ENCODE results near the gene CD300LF. TPM values are rescaled to one million over a fixed set of nuclear protein-coding genes. Genes with fewer than 3 reads are reported as not detected.

Gene CD300LF
- total and polyA plus RNA-seq, 2 experiments from 2014 or later, result not detected

- TF ChIP-seq ZNF331 (CRISPR knock-in tag; IDR thresholded peaks at IDR 0.05; ENCODE audit: low read depth), result peak; percentile 55
- no peak for TF ChIP-seq CTCF (conservative IDR thresholded peaks at IDR 0.05; ENCODE audit: low read depth in 2 of 2)
- TF ChIP-seq STAT1 (IDR thresholded peaks at IDR 0.05; ENCODE audit: unreplicated experiment), result no peak
- TF ChIP-seq NANOG (IDR thresholded peaks at IDR 0.05; ENCODE audit: borderline replicate concordance), result no peak
- no peak for TF ChIP-seq EZH2 (IDR thresholded peaks at IDR 0.05; ENCODE audit: low read depth, unreplicated experiment)
- peak; percentile 98 for TF ChIP-seq REST (IDR thresholded peaks at IDR 0.05; ENCODE audit: unreplicated experiment)
- peak; percentile 61; the same call in 1 of the 2 replicates for TF ChIP-seq CREB1 (CRISPR knock-in tag; IDR thresholded peaks at IDR 0.05; ENCODE audit: low read depth)
- TF ChIP-seq ZNF114 (CRISPR knock-in tag; IDR thresholded peaks at IDR 0.05), result peak; percentile 97
- peak; percentile 70 for TF ChIP-seq ETS1 (IDR thresholded peaks at IDR 0.05)
- TF ChIP-seq JUNB (IDR thresholded peaks at IDR 0.05; ENCODE audit: unreplicated experiment), result no peak
- TF ChIP-seq POLR2AphosphoS5 (IDR thresholded peaks at IDR 0.05; ENCODE audit: low read depth), result no peak
- TF ChIP-seq ZNF462 (CRISPR knock-in tag; IDR thresholded peaks at IDR 0.05), result 0 out of 2 replicates have a peak, but pooled peaks have one; percentile 48
- TF ChIP-seq EZH2phosphoT487 (IDR thresholded peaks at IDR 0.05; ENCODE audit: unreplicated experiment), result no peak
- Histone ChIP-seq H3K27ac (ENCODE audit: low read depth) (no peak overlapping the region), H3K4me1 (ENCODE audit: insufficient read depth) (peaks cover 2% of the 10 kb centered on the region), H2AFZ (no peak overlapping the region), H3K27me3 (ENCODE audit: insufficient read depth) (peaks cover 70% of the 10 kb centered on the region), H3K79me2 (replicated peaks; ENCODE audit: insufficient read depth) (no peaks in the 10 kb centered on the region), H3K4me3 (peak overlapping the region; percentile 46; the same call in 1 of the 2 replicates), H3K9me2 (ENCODE audit: insufficient read depth) (no peaks in the 10 kb centered on the region), H3F3A (replicated peaks; ENCODE audit: low read depth) (no peaks in the 10 kb centered on the region), H3K4me2 (peak overlapping the region; percentile 81), H4K20me1 (replicated peaks; ENCODE audit: insufficient read depth) (peaks cover 5% of the 10 kb centered on the region), H3K36me3 (ENCODE audit: insufficient read depth) (no peaks in the 10 kb centered on the region)
- H3K4me3 Mint-ChIP-seq, result peak overlapping the region; percentile 48
- no peaks in the 10 kb centered on the region for H3K36me3 Mint-ChIP-seq (ENCODE audit: low read depth)
- H3K4me1 Mint-ChIP-seq, result peaks cover 7% of the 10 kb centered on the region
- H3K27me3 Mint-ChIP-seq (ENCODE audit: insufficient read depth, low read depth, poor library complexity), result peaks cover 37% of the 10 kb centered on the region
- ATAC-seq (peak; percentile 99), DNase-seq (ENCODE audit: low spot score) (peak; percentile 98)
- H3K27ac Mint-ChIP-seq, result no peak overlapping the region
- no peaks in the 10 kb centered on the region for H3K9me3 Mint-ChIP-seq
Observed at GRCh38 chr17:74671031-74671771, 41.5 kb downstream of the CD300LF start.

All from GM23338 (cell line).